Right forelimb (tissue), 1 donor: Measurements from ENCODE around the gene GLI3.
A peak's percentile ranks its signal among the peaks of the same experiment; 100 is the strongest.

Experiments
- DNase-seq: peaks from one replicate; pipeline ENCODE4 v3.0.0-alpha.2; 2018

The GLI3 gene

GRCh38 chr7:42022056-42022455 is 215.0 kb downstream of the GLI3 start:
- no peak for DNase-seq

GRCh38 chr7:42021631-42022030 is 215.4 kb downstream of the GLI3 start:
- no peak for DNase-seq

DNA sequence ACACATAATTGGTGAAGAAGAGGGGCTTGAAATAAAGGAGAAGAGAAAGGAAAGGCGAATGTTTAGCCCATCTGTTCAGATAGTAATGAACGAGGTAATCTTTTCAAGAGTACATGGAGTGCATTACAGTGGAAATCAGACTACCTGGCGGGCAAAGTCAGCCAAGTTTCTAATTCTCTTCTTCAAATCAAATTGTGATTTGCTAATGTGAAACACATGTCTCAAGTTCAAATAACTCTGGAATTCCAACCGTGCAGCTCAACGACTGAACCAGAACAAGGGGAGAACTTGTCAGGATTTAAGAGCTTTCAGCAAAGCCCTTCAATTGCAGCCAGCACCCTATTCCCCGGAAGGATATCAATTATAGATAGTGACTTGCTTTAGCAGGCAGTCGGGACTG is 216.9 kb downstream of the GLI3 start:
- no peak for DNase-seq

- DNase-seq: peak; percentile 56
Observed at GRCh38 chr7:42017349-42017986, 219.5 kb downstream of the GLI3 start.

DNA sequence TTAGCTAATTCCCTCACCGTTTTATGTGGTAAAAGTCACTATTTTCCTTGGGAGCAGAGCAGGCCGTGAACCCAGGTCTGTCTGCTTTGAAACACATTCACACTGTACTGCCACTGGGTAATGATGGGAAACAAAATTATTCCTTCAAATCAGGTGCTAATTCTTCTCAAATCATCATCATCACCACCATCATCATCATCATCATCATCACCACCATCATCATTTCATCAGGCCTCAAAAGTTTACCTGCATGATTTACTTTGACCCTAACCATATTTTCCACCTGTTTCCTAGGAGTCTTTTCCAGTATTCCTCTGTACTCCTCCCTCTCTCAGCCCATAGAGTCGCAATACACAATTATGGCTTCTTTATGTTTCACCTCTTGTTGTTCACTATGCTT is 220.5 kb downstream of the GLI3 start:
- DNase-seq: no peak

- no peak for DNase-seq
Observed at GRCh38 chr7:42014625-42015618, 222.1 kb downstream of the GLI3 start.

GRCh38 chr7:42012786-42013360 is 224.1 kb downstream of the GLI3 start:
- no peak for DNase-seq

DNA sequence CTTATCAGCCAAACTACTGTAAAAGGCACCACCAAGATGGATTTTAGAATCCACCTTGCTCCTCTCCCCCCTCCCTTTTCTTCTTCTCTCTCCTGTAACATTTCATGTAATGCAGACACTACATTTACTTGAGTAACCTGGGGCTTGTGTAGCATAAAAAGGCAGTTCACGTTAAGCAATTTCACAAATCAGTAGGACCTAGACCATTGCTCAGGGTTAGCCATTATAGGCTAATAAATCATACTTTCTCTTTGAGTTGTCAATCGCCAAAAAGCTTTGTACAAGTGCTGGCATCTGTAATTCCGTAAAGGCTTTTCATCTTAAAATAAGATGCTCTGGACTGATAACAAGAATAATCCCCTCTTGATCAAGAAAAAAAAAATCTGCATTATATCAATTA is 224.7 kb downstream of the GLI3 start:
- no peak for DNase-seq

- no peak for DNase-seq
Observed at GRCh38 chr7:42011846-42012245, 225.2 kb downstream of the GLI3 start.

DNA sequence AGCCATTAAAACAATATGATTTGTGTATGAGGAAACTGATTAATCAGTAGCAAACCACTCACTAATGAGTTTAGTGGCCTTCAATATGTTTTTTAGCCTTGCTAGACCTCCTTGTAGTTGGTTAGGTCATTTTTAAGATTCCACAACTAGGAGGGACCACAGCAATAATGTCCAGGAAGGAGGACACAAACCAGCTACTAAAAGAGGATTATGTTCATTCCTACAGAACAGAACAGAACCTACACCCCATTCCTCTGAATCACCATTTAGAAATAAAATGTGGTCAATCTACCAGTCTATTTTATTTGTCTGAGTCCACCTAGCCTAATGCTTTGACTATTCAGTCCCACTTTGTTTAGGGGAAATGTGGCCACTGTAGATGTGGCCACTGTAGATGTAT is 226.3 kb downstream of the GLI3 start:
- DNase-seq: no peak

GRCh38 chr7:42006801-42007513 is 230.1 kb downstream of the GLI3 start:
- DNase-seq: no peak

GRCh38 chr7:42002654-42003053 is 234.4 kb downstream of the GLI3 start:
- DNase-seq: no peak

DNA sequence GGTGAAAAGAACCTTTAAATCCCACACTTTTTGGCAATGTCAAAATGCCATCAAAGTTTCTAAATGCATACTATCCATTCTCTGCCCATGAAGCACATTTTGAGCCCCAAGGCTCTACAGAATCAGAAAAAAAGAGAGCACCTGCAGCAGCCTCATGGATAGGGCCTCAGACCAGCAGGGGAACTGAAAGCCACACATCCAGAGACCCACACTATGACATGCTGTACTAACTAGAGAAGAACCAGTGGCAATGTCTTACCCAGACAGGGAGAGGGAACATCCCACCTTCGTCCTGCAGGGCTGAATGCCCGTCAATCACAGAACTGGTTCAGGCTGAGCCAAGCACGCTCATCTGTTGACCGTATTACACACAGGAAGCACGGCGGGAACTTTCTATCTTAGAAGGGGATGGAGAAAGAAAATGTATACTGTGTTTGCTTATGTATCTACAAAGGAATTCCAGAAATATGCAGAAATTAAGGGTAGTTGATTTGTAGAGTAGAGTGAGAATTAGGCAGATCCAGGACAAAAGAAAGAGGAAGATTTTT is 237.2 kb downstream of the GLI3 start:
- DNase-seq: no peak

DNA sequence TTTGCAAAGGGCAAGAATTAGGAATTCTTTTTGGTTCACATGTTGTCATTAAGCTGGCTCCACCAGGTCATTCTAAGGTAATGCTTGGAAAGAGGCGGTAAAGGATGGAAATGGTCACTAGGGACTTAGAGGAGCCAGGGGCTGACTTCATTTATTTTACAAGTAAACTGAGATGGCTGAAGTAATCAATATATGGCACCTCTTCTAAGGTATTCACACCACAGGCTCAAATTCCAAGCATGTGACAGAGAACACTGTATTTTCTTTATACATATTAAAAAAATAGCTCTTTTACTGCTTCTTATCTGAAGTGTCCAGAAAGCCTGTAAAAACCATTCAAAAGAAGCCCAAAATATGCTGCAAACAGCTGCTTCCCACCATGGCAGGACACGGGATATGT is 239.0 kb downstream of the GLI3 start:
- DNase-seq: no peak

- DNase-seq: no peak
Observed at GRCh38 chr7:41997151-41997550, 239.9 kb downstream of the GLI3 start.

GRCh38 chr7:41996381-41997035 is 240.5 kb downstream of the GLI3 start:
- no peak for DNase-seq

- DNase-seq: no peak
Observed at GRCh38 chr7:41995632-41996271, 241.3 kb downstream of the GLI3 start.

- no peak for DNase-seq
Observed at GRCh38 chr7:41994746-41995110, 242.3 kb downstream of the GLI3 start.

GRCh38 chr7:41994036-41994745 is 242.8 kb downstream of the GLI3 start:
- DNase-seq: no peak

- DNase-seq: no peak
Observed at GRCh38 chr7:41992881-41993867, 243.8 kb downstream of the GLI3 start.
